Fibroblast of gingiva (primary cell): Measurements from ENCODE around the gene RPS19BP1.
"Not testable (repeated sequence)": the region's sequence is repeated elsewhere in the genome, so short reads cannot be mapped to it uniquely, and the experiment has no call there.

Source experiments
- DNase-seq: peaks from one replicate; pipeline ENCODE4 v3.0.0-alpha.2; 2011; ENCODE audit warnings: low read depth

The RPS19BP1 gene

GRCh38 chr22:39528681-39529486, 3.7 kb downstream of the RPS19BP1 start:
- peak; percentile 90 for DNase-seq

GRCh38 chr22:39528080-39528661, 4.4 kb downstream of the RPS19BP1 start:
- DNase-seq, result no peak

DNA sequence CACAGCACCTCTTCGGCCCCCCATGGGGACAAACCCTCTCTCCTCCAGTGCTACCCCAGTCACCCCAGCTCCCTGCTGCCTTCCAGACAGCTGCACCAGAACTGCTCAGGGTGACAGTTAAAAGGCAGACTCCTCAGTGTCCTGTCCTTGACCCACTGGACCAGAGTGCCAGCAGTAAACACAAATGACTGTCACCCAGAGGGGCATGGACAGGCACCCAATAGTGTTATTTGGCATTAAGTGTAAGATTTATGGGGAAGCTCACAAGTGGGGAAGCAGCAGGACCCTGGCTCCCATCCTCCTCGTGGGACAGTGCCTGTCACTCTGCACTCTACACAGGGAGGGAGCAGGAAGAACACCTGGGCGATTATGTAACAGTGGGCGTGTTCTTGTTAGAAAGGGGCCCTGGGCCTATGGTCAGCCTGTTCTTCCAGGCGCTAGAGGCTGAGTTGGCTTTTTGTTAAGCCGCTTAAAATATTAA, 5.0 kb downstream of the RPS19BP1 start:
- DNase-seq, result no peak

DNA sequence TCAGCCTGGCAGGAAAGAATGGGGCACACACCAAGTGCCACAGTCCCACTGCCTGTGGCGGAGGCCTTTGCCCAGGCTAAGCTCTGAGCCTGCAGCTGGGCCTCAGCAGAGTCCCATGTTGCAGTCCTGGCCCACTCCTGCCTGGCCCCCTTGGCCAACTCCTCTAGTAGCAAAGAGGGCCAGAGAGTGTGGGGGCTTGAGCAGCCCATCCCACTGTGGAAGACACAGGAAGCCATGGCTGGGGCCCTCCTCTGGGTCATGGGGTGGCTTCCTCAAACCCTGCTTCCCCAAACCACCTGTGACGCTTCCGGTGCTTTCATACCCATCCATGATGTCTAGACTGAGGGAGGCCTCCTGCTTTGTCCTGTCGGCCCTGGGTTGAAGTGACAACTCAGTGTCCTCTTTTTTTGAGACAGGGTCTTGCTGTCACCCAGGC, 5.8 kb downstream of the RPS19BP1 start:
- no peak for DNase-seq

GRCh38 chr22:39525658-39525975, 6.9 kb downstream of the RPS19BP1 start:
- no peak for DNase-seq

- DNase-seq, result no peak
These were observed 7.5 kb downstream of the RPS19BP1 start for GRCh38 chr22:39524753-39525657.

DNA sequence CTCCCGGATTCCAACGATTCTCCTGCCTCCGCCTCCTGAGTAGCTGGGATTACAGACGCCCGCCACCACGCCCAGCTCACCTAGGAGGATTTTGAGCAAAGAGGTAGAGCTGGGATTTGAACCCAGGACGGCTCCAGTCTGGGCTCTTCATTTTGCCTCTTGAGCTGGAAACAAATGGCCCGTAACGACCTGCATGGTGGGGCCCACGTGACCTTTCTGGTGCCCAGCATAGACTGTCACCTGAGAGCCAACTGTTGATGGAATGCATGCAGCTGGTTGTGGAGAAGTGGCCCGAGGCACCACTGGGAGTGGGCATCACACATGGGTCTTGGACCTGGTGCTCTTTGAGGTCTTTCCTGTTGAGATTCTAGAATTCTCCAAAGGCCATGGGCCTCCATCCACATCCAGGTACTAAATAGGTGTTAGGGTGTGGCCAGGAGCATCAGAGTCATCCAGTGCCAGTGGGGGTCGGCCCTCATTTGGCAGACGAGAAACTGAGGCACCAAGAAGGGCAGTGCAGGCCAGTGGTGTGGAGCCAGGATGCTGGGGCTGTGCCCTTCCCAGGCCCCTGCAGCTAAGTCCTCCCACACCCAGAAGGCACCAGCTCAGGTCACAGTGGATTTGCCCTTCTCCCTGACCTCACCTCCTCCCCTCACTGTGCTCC, 8.3 kb downstream of the RPS19BP1 start:
- DNase-seq, result no peak

- DNase-seq, result peak; percentile 58
These were observed 9.8 kb downstream of the RPS19BP1 start for GRCh38 chr22:39522567-39523300.

GRCh38 chr22:39522091-39522490, 10.5 kb downstream of the RPS19BP1 start:
- DNase-seq, result not testable (repeated sequence)

GRCh38 chr22:39521106-39521885, 11.3 kb downstream of the RPS19BP1 start:
- peak; percentile 85 for DNase-seq

GRCh38 chr22:39520226-39521105, 12.1 kb downstream of the RPS19BP1 start, which contains the start of gene ATF4:
Gene ATF4 (plus strand): TSS chr22:39520562. CDS start chr22:39521446, 884 bp downstream.
- peak; percentile 100 for DNase-seq

DNA sequence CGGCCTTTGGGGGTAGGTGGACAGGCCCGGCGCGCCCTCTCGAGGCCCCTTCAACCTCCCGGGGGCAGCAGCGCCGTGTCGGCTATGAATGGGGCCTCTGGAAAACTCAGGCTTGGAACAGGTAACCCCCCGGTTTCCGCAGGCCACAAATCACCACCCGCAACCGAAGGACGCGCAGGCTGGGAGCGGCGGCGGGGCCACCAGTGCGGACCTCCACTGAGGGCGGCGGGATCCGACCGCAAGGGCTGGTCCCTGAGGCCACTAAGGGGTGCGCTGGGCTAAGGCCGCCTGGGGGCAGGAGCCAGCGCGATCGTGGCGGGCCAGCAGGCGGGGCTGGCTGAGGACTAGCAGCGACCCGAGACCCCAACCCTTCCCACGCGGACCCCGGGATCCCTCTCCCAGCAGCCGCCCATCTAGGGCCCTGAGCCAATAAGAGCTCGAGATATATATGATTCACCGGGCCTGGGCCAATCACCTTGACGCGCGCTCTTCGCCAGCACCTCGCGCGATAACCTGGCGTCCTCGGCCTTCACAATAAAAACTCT, 12.8 kb downstream of the RPS19BP1 start:
- peak; percentile 56 for DNase-seq

DNA sequence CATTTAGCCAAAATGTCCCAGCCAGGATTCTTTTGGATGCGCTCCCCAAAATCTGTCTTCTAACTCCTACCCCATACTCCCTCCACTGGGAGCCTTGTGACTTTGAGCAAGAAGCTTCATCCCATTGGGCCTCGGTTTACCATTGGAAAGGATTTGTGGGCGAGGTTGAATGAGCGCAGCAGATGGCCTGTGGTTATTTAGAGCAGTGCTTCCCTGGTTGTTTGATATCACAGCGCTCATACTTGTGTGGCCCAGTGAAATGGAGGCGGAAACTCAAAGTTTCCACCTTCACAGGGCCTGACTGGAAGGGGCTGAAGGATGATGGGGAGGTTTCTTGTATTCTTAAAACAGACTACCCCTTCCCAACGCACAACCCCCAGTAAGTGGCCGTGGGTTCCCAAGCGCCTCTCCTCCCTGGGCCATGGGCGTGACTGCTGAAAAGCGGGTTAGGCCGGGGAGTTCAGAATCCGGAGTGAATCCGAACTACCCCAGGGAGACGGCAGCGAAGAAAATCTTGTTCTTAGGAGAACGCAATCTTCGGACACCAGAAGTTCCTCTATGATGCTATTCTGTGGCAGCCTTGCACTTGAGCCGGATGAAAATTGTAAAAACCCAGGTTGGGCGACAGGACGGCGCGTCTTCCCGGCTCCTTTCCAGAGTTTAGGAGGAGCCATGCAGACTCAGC, 13.4 kb downstream of the RPS19BP1 start:
- DNase-seq, result no peak

GRCh38 chr22:39518144-39518786, 14.3 kb downstream of the RPS19BP1 start:
- peak; percentile 41 for DNase-seq

GRCh38 chr22:39517470-39517869, 15.1 kb downstream of the RPS19BP1 start:
- no peak for DNase-seq

DNA sequence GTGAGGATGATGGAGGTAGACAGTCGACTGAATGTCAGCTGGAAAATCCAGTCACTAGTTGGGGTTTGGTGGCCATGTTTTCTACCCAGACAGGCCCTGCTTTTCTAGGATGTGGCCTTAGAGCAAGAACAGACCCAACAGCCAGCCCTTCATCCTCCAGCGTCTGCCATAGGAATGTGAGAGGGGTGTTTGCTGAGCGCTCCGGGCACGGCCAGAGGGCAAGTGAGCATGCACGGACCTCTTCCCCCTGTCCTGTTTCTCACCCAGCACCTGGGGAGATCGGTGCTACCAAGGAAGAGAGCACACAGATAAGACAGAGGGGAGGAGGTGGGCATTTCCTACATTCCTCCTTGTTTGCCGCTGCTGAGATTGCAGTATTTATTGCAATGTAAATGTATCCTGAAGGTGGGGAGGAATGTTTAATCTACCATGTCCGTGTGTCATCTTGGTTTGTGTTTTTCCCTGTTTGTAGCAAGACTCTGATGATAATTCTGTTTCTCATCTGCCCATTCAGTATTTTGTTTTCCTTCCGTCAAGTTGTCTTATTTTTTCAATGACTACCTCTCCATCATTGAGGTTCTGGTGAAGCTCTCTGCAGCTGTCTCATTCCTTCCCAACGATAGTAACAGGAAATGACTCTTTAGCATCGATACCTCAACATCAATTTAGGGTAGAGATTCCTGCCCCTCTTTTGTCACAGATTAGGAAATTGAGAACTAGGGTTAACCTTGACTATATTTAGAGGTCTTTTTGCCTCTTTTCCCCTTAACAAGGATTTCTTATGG, 17.1 kb downstream of the RPS19BP1 start:
- no peak for DNase-seq

DNA sequence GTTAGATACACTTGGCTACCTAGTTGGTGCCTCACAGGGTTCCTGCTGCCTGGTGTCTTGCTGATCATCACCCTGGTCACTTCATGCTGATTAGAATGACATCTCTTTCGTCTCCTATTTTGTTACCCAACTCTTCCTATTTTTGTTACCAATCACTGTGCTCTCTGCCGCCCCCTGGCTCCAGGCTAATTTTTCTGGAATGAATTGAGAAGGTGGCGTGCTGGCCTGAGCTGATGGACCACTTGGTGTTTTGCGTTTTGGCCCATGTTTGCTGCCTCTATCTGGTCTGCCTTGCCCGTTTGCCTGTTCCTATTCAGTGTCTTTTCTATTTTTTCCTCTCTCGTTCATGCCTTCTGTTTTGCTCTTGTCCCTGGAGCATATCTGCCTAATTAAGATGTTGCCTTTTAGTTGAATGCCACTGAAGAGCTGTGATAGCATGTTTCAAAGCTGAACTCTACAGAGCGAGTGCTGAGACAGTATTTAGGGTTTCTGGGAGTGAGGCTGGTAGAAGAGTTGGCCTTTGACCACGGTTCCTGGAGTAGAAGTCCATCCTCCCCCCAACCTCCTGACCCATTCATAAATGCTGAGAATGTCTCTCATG, 18.1 kb downstream of the RPS19BP1 start:
- no peak for DNase-seq
